SK-N-SH treated with all-trans-retinoic acid at 6 μM for 48 hours (cell line): ENCODE results near the gene FAM89A.

Experiments used
- ATAC-seq: fragments of 200-7000 bp; cut with Tn5 transposase; 3 replicates; pipeline ENCODE4 v1.9.1; 2020; ENCODE audit warnings: mild to moderate bottlenecking, moderate library complexity
- ARNTL ChIP-seq: fragments of 450-650 bp; formaldehyde crosslinking; IDR thresholded peaks from 2 replicates; pipeline ENCODE4 v1.5.0; 2020; ENCODE audit warnings: low read depth, mild to moderate bottlenecking, moderate library complexity, borderline replicate concordance
- BACH2 ChIP-seq: fragments of 250-450 bp; sonication (Bioruptor Pico); IDR thresholded peaks from 2 replicates; pipeline ENCODE4 v1.9.0; 2021; ENCODE audit warnings: mild to moderate bottlenecking, borderline replicate concordance
- CSDC2 ChIP-seq: fragments of 250-450 bp; sonication (Bioruptor Pico); IDR thresholded peaks from 2 replicates; pipeline ENCODE4 v1.5.0; 2020; ENCODE audit warnings: mild to moderate bottlenecking, moderate library complexity
- ESRRG ChIP-seq: fragments of 250-450 bp; sonication (Bioruptor Pico); IDR thresholded peaks from 2 replicates; pipeline ENCODE4 v1.6.1; 2021; ENCODE audit warnings: mild to moderate bottlenecking
- ISL1 ChIP-seq: fragments of 250-450 bp; sonication (Bioruptor Pico); IDR thresholded peaks from 2 replicates; pipeline ENCODE4 v2.1.2; 2022; ENCODE audit warnings: mild to moderate bottlenecking, moderate library complexity
- OSR1 ChIP-seq: fragments of 250-450 bp; sonication (Bioruptor Pico); IDR thresholded peaks from 2 replicates; pipeline ENCODE4 v1.8.0; 2022; ENCODE audit warnings: moderate library complexity, mild to moderate bottlenecking, inconsistent platforms
- PPARA ChIP-seq: fragments of 250-450 bp; sonication (Bioruptor Pico); IDR thresholded peaks from 2 replicates; pipeline ENCODE4 v1.5.0; 2020; ENCODE audit warnings: mild to moderate bottlenecking, borderline replicate concordance
- RARB ChIP-seq: fragments of 250-450 bp; sonication (Bioruptor Pico); IDR thresholded peaks from 2 replicates; pipeline ENCODE4 v1.8.0; 2021; ENCODE audit warnings: mild to moderate bottlenecking, moderate library complexity
- SNAI2 ChIP-seq: fragments of 250-450 bp; sonication (Bioruptor Pico); IDR thresholded peaks from 2 replicates; pipeline ENCODE4 v1.5.0; 2020; ENCODE audit warnings: mild to moderate bottlenecking, moderate library complexity
- TCF4 ChIP-seq: fragments of 250-450 bp; sonication (Bioruptor Pico); IDR thresholded peaks from 2 replicates; pipeline ENCODE4 v1.8.0; 2021; ENCODE audit warnings: mild to moderate bottlenecking, moderate library complexity, borderline replicate concordance
- TOX ChIP-seq: fragments of 250-450 bp; sonication (Bioruptor Pico); IDR thresholded peaks from 2 replicates; pipeline ENCODE4 v1.8.0; 2021; ENCODE audit warnings: mild to moderate bottlenecking, moderate library complexity, borderline replicate concordance
- ZC3H10 ChIP-seq: fragments of 250-450 bp; sonication (Bioruptor Pico); IDR thresholded peaks from 2 replicates; pipeline ENCODE4 v1.5.1; 2021; ENCODE audit warnings: mild to moderate bottlenecking, moderate library complexity
- ZFP3 ChIP-seq: fragments of 250-450 bp; sonication (Bioruptor Pico); IDR thresholded peaks from 2 replicates; pipeline ENCODE4 v1.5.0; 2020; ENCODE audit warnings: mild to moderate bottlenecking, moderate library complexity
- ZFP30 ChIP-seq: fragments of 450-650 bp; formaldehyde crosslinking; IDR thresholded peaks from 2 replicates; pipeline ENCODE4 v1.5.0; 2022; ENCODE audit warnings: mild to moderate bottlenecking, moderate library complexity
- ZNF565 ChIP-seq: fragments of 450-650 bp; formaldehyde crosslinking; conservative IDR thresholded peaks from 2 replicates; pipeline ENCODE4 v1.5.0; 2020; ENCODE audit warnings: low read depth, mild to moderate bottlenecking, moderate library complexity
- ZNF70 ChIP-seq: fragments of 450-650 bp; formaldehyde crosslinking; IDR thresholded peaks from 2 replicates; pipeline ENCODE4 v1.5.0; 2020; ENCODE audit warnings: mild to moderate bottlenecking, moderate library complexity
- ZNF8 ChIP-seq: fragments of 450-650 bp; formaldehyde crosslinking; IDR thresholded peaks from 2 replicates; pipeline ENCODE4 v1.5.0; 2020; ENCODE audit warnings: mild to moderate bottlenecking, moderate library complexity
- TF ChIP-seq, protein P1 (sequence below): fragments of 250-450 bp; sonication (Bioruptor Pico); IDR thresholded peaks from 2 replicates; pipeline ENCODE4 v1.8.0; 2020; ENCODE audit warnings: mild to moderate bottlenecking, moderate library complexity, borderline replicate concordance
- TF ChIP-seq, protein P2 (sequence below): fragments of 250-450 bp; sonication (Bioruptor Pico); IDR thresholded peaks from 2 replicates; pipeline ENCODE4 v1.8.0; 2021; ENCODE audit warnings: low read depth, mild to moderate bottlenecking, moderate library complexity, borderline replicate concordance
- TF ChIP-seq, protein P3 (sequence below): fragments of 250-450 bp; sonication (Bioruptor Pico); IDR thresholded peaks from 2 replicates; pipeline ENCODE4 v1.5.1; 2021; ENCODE audit warnings: mild to moderate bottlenecking, moderate library complexity
- TF ChIP-seq, protein P4 (sequence below): fragments of 250-450 bp; sonication (Bioruptor Pico); IDR thresholded peaks from 2 replicates; pipeline ENCODE4 v1.5.0; 2020; ENCODE audit warnings: mild to moderate bottlenecking, moderate library complexity
- TF ChIP-seq, protein P5 (sequence below): fragments of 250-450 bp; sonication (Bioruptor Pico); IDR thresholded peaks from 2 replicates; pipeline ENCODE4 v1.5.1; 2020; ENCODE audit warnings: low read depth, mild to moderate bottlenecking, moderate library complexity

Gene FAM89A

GRCh38 chr1:231075020-231075419 lies 35.0 kb upstream of the FAM89A start:
- no peak for ATAC-seq
- no peak for TF ChIP-seq ZNF565
- TF ChIP-seq, protein P1, sequence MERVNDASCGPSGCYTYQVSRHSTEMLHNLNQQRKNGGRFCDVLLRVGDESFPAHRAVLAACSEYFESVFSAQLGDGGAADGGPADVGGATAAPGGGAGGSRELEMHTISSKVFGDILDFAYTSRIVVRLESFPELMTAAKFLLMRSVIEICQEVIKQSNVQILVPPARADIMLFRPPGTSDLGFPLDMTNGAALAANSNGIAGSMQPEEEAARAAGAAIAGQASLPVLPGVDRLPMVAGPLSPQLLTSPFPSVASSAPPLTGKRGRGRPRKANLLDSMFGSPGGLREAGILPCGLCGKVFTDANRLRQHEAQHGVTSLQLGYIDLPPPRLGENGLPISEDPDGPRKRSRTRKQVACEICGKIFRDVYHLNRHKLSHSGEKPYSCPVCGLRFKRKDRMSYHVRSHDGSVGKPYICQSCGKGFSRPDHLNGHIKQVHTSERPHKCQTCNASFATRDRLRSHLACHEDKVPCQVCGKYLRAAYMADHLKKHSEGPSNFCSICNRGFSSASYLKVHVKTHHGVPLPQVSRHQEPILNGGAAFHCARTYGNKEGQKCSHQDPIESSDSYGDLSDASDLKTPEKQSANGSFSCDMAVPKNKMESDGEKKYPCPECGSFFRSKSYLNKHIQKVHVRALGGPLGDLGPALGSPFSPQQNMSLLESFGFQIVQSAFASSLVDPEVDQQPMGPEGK (CRISPR knock-in tag): no peak
- no peak for TF ChIP-seq ISL1 (CRISPR knock-in tag)
- no peak for TF ChIP-seq ZC3H10 (CRISPR knock-in tag)
- TF ChIP-seq ZNF8: no peak
- TF ChIP-seq, protein P2, sequence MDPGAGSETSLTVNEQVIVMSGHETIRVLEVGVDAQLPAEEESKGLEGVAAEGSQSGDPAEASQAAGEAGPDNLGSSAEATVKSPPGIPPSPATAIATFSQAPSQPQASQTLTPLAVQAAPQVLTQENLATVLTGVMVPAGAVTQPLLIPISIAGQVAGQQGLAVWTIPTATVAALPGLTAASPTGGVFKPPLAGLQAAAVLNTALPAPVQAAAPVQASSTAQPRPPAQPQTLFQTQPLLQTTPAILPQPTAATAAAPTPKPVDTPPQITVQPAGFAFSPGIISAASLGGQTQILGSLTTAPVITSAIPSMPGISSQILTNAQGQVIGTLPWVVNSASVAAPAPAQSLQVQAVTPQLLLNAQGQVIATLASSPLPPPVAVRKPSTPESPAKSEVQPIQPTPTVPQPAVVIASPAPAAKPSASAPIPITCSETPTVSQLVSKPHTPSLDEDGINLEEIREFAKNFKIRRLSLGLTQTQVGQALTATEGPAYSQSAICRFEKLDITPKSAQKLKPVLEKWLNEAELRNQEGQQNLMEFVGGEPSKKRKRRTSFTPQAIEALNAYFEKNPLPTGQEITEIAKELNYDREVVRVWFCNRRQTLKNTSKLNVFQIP: no peak
- TF ChIP-seq, protein P3, sequence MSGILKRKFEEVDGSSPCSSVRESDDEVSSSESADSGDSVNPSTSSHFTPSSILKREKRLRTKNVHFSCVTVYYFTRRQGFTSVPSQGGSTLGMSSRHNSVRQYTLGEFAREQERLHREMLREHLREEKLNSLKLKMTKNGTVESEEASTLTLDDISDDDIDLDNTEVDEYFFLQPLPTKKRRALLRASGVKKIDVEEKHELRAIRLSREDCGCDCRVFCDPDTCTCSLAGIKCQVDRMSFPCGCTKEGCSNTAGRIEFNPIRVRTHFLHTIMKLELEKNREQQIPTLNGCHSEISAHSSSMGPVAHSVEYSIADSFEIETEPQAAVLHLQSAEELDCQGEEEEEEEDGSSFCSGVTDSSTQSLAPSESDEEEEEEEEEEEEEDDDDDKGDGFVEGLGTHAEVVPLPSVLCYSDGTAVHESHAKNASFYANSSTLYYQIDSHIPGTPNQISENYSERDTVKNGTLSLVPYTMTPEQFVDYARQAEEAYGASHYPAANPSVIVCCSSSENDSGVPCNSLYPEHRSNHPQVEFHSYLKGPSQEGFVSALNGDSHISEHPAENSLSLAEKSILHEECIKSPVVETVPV (CRISPR knock-in tag): no peak
- TF ChIP-seq ZFP3: no peak
- TF ChIP-seq RARB (CRISPR knock-in tag): no peak
- no peak for TF ChIP-seq ZFP30
- TF ChIP-seq, protein P4, sequence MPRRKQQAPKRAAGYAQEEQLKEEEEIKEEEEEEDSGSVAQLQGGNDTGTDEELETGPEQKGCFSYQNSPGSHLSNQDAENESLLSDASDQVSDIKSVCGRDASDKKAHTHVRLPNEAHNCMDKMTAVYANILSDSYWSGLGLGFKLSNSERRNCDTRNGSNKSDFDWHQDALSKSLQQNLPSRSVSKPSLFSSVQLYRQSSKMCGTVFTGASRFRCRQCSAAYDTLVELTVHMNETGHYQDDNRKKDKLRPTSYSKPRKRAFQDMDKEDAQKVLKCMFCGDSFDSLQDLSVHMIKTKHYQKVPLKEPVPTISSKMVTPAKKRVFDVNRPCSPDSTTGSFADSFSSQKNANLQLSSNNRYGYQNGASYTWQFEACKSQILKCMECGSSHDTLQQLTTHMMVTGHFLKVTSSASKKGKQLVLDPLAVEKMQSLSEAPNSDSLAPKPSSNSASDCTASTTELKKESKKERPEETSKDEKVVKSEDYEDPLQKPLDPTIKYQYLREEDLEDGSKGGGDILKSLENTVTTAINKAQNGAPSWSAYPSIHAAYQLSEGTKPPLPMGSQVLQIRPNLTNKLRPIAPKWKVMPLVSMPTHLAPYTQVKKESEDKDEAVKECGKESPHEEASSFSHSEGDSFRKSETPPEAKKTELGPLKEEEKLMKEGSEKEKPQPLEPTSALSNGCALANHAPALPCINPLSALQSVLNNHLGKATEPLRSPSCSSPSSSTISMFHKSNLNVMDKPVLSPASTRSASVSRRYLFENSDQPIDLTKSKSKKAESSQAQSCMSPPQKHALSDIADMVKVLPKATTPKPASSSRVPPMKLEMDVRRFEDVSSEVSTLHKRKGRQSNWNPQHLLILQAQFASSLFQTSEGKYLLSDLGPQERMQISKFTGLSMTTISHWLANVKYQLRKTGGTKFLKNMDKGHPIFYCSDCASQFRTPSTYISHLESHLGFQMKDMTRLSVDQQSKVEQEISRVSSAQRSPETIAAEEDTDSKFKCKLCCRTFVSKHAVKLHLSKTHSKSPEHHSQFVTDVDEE (CRISPR knock-in tag): no peak
- TF ChIP-seq ZNF70 (CRISPR knock-in tag): no peak
- no peak for TF ChIP-seq SNAI2 (CRISPR knock-in tag)
- TF ChIP-seq PPARA (CRISPR knock-in tag): no peak
- TF ChIP-seq, protein P5, sequence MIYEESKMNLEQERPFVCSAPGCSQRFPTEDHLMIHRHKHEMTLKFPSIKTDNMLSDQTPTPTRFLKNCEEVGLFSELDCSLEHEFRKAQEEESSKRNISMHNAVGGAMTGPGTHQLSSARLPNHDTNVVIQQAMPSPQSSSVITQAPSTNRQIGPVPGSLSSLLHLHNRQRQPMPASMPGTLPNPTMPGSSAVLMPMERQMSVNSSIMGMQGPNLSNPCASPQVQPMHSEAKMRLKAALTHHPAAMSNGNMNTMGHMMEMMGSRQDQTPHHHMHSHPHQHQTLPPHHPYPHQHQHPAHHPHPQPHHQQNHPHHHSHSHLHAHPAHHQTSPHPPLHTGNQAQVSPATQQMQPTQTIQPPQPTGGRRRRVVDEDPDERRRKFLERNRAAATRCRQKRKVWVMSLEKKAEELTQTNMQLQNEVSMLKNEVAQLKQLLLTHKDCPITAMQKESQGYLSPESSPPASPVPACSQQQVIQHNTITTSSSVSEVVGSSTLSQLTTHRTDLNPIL: no peak
- TF ChIP-seq ARNTL: no peak
- TF ChIP-seq BACH2 (CRISPR knock-in tag): no peak
- TF ChIP-seq OSR1 (CRISPR knock-in tag): no peak
- no peak for TF ChIP-seq CSDC2
- TF ChIP-seq TCF4 (CRISPR knock-in tag): no peak

GRCh38 chr1:231074046-231074445 lies 34.0 kb upstream of the FAM89A start:
- TF ChIP-seq, protein P4 (CRISPR knock-in tag): no peak
- TF ChIP-seq ZC3H10 (CRISPR knock-in tag): no peak
- TF ChIP-seq CSDC2: no peak
- no peak for TF ChIP-seq ARNTL
- no peak for TF ChIP-seq TOX
- no peak for TF ChIP-seq TCF4 (CRISPR knock-in tag)
- TF ChIP-seq ZNF565: no peak
- TF ChIP-seq ESRRG (CRISPR knock-in tag): no peak
- no peak for TF ChIP-seq ZFP30
- TF ChIP-seq BACH2 (CRISPR knock-in tag): no peak
- TF ChIP-seq, protein P2: no peak
- TF ChIP-seq ISL1 (CRISPR knock-in tag): no peak
- no peak for ATAC-seq
